ENCODE data around the gene ARL5B.

- no peak for TF ChIP-seq CTCF (IDR thresholded peaks at IDR 0.05)
- no peak for TF ChIP-seq POLR2A (IDR thresholded peaks at IDR 0.05)
These were observed 11.3 kb upstream of the ARL5B start for GRCh38 chr10:18647945-18648344.
